ENCODE data around the gene GLRB. TPM values are rescaled to one million over a fixed set of nuclear protein-coding genes. Genes with fewer than 3 reads are reported as not detected.

Gene GLRB
- total and polyA plus RNA-seq, 9 of the 15 experiments (the other 6 are each of a cell fraction or from before 2014, with no cell fraction given), result not detected

GRCh38 chr4:157128395-157128794, 52.4 kb downstream of the GLRB start:
- H3K9me3 ChIP-seq (replicated peaks; ENCODE audit: control insufficient read depth, insufficient read depth, low read depth, low read length), result no peaks in the 10 kb centered on the region
- H2AFZ ChIP-seq (ENCODE audit: low read depth, low read length), result no peak overlapping the region
- H3K9ac ChIP-seq (ENCODE audit: insufficient read depth in 1 of 2, low read depth in 2 of 2, low read length in 2 of 2), result no peak overlapping the region
- CTCF ChIA-PET (ENCODE audit: low intra/inter-chr PET ratio), result no interaction called here
- no peaks in the 10 kb centered on the region for H3K79me2 ChIP-seq (ENCODE audit: control insufficient read depth, insufficient read depth, low read length)
- ATAC-seq, result no peak
- no peak for DNase-seq (ENCODE audit: extremely low read depth in 1 of 4, low spot score in 3 of 4)
- FAIRE-seq, result no peak
- no peak overlapping the region for H3K4me2 ChIP-seq (ENCODE audit: insufficient read depth, low read length)
- no TSS peak for BruUV-seq (replicated peaks)
- no peak overlapping the region for H3K4me3 ChIP-seq
- no peak overlapping the region for H3K27ac ChIP-seq (ENCODE audit: extremely low read depth, low read depth, low read length)
- no peaks in the 10 kb centered on the region for H3K9me1 ChIP-seq (ENCODE audit: control insufficient read depth, insufficient read depth, low read length)
- H4K20me1 ChIP-seq (replicated peaks; ENCODE audit: control insufficient read depth, insufficient read depth, low read length), result no peaks in the 10 kb centered on the region
- POLR2A ChIA-PET, result no interaction called here
- in situ Hi-C loops (cut with MboI), result no loop called here
- H3K36me3 ChIP-seq (ENCODE audit: control insufficient read depth, insufficient read depth, low read length), result no peaks in the 10 kb centered on the region
- no peaks in the 10 kb centered on the region for H3K27me3 ChIP-seq (ENCODE audit: control insufficient read depth in 2 of 2, insufficient read depth in 2 of 2, low read length in 2 of 2)
- TF ChIP-seq ZNF146 (CRISPR knock-in tag; IDR thresholded peaks at IDR 0.05; ENCODE audit: unreplicated experiment), result no peak
- TF ChIP-seq MCM5 (IDR thresholded peaks at IDR 0.05; ENCODE audit: low read depth), result no peak
- TF ChIP-seq ZNF174 (CRISPR knock-in tag; IDR thresholded peaks at IDR 0.05), result no peak
- TF ChIP-seq RBFOX2 (IDR thresholded peaks at IDR 0.05; ENCODE audit: low read depth, low read length), result no peak
- no peak for TF ChIP-seq ZNF212 (CRISPR knock-in tag; IDR thresholded peaks at IDR 0.05)
- no peak for TF ChIP-seq MAFK (IDR thresholded peaks at IDR 0.05; ENCODE audit: low read length)
- TF ChIP-seq SMAD4 (CRISPR knock-in tag; conservative IDR thresholded peaks at IDR 0.05), result no peak
- TF ChIP-seq SOX6 (IDR thresholded peaks at IDR 0.05), result no peak
- TF ChIP-seq DNMT1 (IDR thresholded peaks at IDR 0.05), result no peak
- TF ChIP-seq TAF1 (IDR thresholded peaks at IDR 0.05; ENCODE audit: control insufficient read depth, extremely low read depth, insufficient read depth, low read length, severe bottlenecking), result no peak
- no peak for TF ChIP-seq STAT6 (CRISPR knock-in tag; IDR thresholded peaks at IDR 0.05)
- TF ChIP-seq ZNF282 (CRISPR knock-in tag; IDR thresholded peaks at IDR 0.05), result no peak
- TF ChIP-seq PTBP1 (IDR thresholded peaks at IDR 0.05; ENCODE audit: low read depth, low read length), result no peak
- TF ChIP-seq ZBTB43 (CRISPR knock-in tag; IDR thresholded peaks at IDR 0.05), result no peak
- TF ChIP-seq ZNF79 (CRISPR knock-in tag; IDR thresholded peaks at IDR 0.05; ENCODE audit: low read depth), result no peak
- TF ChIP-seq SRF (CRISPR knock-in tag; IDR thresholded peaks at IDR 0.05), result no peak
- TF ChIP-seq MEF2D (tag; conservative IDR thresholded peaks at IDR 0.05; ENCODE audit: low read depth), result no peak
- intact Hi-C loops (cut with micrococcal nuclease), result no loop called here
- H3K4me1 ChIP-seq (replicated peaks in 1 of 2; ENCODE audit: control insufficient read depth in 2 of 2, insufficient read depth in 2 of 2, low read length in 2 of 2), result no peaks in the 10 kb centered on the region

All from K562 (cell line).